IPS DF 6.9 (cell line): ENCODE results near the gene ARHGAP5.

Experiments used
- DNase-seq: peaks from one replicate; pipeline ENCODE4 v3.0.0-alpha.2; 2013; ENCODE audit warnings: low read depth, low spot score
- H3K27ac ChIP-seq: one replicate; pipeline ENCODE4 v1.5.1; 2013; ENCODE audit warnings: low read length, control low read depth
- H3K27me3 ChIP-seq: 2 replicates; pipeline ENCODE4 v1.6.1; 2013; ENCODE audit warnings: mild to moderate bottlenecking, low read length; ENCODE audit not compliant: control insufficient read depth, insufficient read depth
- H3K36me3 ChIP-seq: 2 replicates; pipeline ENCODE4 v1.6.1; 2013; ENCODE audit warnings: low read length; ENCODE audit not compliant: control insufficient read depth, insufficient read depth
- H3K4me1 ChIP-seq: 2 replicates; pipeline ENCODE4 v1.6.1; 2013; ENCODE audit warnings: low read length; ENCODE audit not compliant: control insufficient read depth, insufficient read depth
- H3K4me3 ChIP-seq: 2 replicates; pipeline ENCODE4 v1.5.1; 2013; ENCODE audit warnings: mild to moderate bottlenecking, low read length
- H3K9me3 ChIP-seq: 2 replicates; pipeline ENCODE4 v1.6.1; 2013; ENCODE audit warnings: low read length, inconsistent platforms; ENCODE audit not compliant: control insufficient read depth, insufficient read depth
- WGBS: extraction: QIAGEN DNeasy Blood & Tissue Kit; methylation state at CpG from one replicate; pipeline ENCODE4 v1.1.7; 2013; ENCODE audit warnings: mixed read lengths, missing lambda C conversion rate; ENCODE audit not compliant: insufficient read length, insufficient coverage; 5-methylcytosine and 5-hydroxymethylcytosine counted together

The ARHGAP5 gene

DNA sequence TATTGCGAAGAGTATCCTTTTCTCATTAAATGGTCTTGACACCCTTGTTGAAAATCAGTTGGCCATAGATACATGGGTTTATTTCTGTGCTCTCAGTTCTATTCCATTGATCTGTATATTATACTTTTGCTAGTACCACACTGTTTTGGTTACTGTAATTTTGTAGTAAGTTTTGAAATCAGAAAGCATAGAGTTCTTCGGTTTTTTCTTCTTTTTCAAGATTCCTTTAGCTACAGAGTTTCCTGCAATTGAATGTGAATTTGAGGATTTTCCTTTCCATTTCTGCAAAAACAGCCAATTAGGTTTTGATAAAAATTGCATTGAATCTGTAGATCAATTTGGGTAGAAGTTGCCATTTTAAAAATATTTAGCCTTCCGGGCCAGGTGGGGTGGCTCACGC lies 60.2 kb downstream of the ARHGAP5 start:
- no CpG with 5 or more reads among the region's 4 CpGs for WGBS
- no peaks in the 10 kb centered on the region for H3K4me1 ChIP-seq
- no peak overlapping the region for H3K4me3 ChIP-seq
- no peak for DNase-seq
- H3K27ac ChIP-seq: no peak overlapping the region
- no peaks in the 10 kb centered on the region for H3K27me3 ChIP-seq
- no peaks in the 10 kb centered on the region for H3K9me3 ChIP-seq
- no peaks in the 10 kb centered on the region for H3K36me3 ChIP-seq

- Histone ChIP-seq H3K27me3 (no peaks in the 10 kb centered on the region), H3K36me3 (no peaks in the 10 kb centered on the region)
- WGBS: no CpG with 5 or more reads among the region's 1 CpG
These were observed 60.8 kb downstream of the ARHGAP5 start for GRCh38 chr14:32137892-32138291.

GRCh38 chr14:32142341-32142740 lies 65.2 kb downstream of the ARHGAP5 start:
- DNase-seq: no peak
- H3K27me3 ChIP-seq: no peaks in the 10 kb centered on the region
- H3K27ac ChIP-seq: no peak overlapping the region
- whole genome bisulfite sequencing: no CpG with 5 or more reads among the region's 1 CpG
- H3K36me3 ChIP-seq: no peaks in the 10 kb centered on the region
- no peaks in the 10 kb centered on the region for H3K9me3 ChIP-seq
- no peaks in the 10 kb centered on the region for H3K4me1 ChIP-seq
- no peak overlapping the region for H3K4me3 ChIP-seq

More at GRCh38 chr14:32137892-32138291, 60.8 kb downstream of the ARHGAP5 start:
- H3K9me3 ChIP-seq: no peaks in the 10 kb centered on the region
- H3K27ac ChIP-seq: no peak overlapping the region
- no peak for DNase-seq
- no peak overlapping the region for H3K4me3 ChIP-seq
- no peaks in the 10 kb centered on the region for H3K4me1 ChIP-seq

DNA sequence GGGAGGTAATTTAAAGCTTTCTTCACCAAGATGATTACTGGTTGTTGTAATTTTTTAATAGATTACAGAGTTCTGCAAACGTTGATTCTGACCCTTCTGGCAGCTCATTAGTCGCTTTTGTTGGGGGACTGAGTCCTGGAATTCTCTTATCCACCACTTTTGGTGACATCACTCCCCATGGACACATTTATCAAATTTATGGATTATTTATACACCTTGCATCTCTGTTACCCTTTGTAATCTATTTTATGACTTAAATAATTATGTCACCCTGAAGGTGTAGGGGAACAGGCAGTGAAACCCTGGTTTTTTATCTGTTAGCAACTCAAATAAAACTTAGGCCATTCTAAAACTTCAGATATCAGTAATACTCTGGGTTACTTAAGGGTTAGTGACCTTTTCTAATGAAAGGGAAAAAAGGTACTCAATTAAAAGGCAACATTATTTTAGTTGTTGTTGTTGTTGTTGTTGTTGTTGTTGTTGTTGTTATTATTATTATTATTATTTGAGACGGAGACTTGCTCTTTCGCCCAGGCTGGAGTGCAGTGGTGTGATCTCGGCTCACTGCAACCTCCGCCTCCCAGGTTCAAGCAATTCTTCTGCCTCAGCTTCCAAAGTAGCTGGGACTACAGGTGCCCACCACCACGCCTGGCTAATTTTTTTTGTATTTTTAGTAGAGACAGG lies 65.8 kb downstream of the ARHGAP5 start:
- H3K27me3 ChIP-seq: no peaks in the 10 kb centered on the region
- no peaks in the 10 kb centered on the region for H3K36me3 ChIP-seq
- H3K4me1 ChIP-seq: no peaks in the 10 kb centered on the region
- H3K9me3 ChIP-seq: no peaks in the 10 kb centered on the region
- no peak overlapping the region for H3K27ac ChIP-seq
- H3K4me3 ChIP-seq: no peak overlapping the region
- WGBS: no CpG with 5 or more reads among the region's 7 CpGs
- DNase-seq: no peak

- Histone ChIP-seq H3K27me3 (no peaks in the 10 kb centered on the region), H3K27ac (no peak overlapping the region), H3K4me3 (no peak overlapping the region), H3K9me3 (no peaks in the 10 kb centered on the region), H3K36me3 (0 out of 2 replicates have a peak, but pooled peaks cover 3% of the 10 kb centered on the region), H3K4me1 (no peaks in the 10 kb centered on the region)
- WGBS: no CpG with 5 or more reads among the region's 2 CpGs
- no peak for DNase-seq
These were observed 73.3 kb downstream of the ARHGAP5 start for GRCh38 chr14:32150392-32150791.

GRCh38 chr14:32166029-32166428 lies 88.9 kb downstream of the ARHGAP5 start:
- Histone ChIP-seq H3K36me3 (no peaks in the 10 kb centered on the region), H3K4me1 (no peaks in the 10 kb centered on the region), H3K9me3 (no peaks in the 10 kb centered on the region), H3K4me3 (no peak overlapping the region), H3K27me3 (no peaks in the 10 kb centered on the region), H3K27ac (no peak overlapping the region)
- no peak for DNase-seq
- no CpG with 5 or more reads among the region's 2 CpGs for WGBS

- H3K27ac ChIP-seq: no peak overlapping the region
- no peak for DNase-seq
- H3K27me3 ChIP-seq: no peaks in the 10 kb centered on the region
- H3K9me3 ChIP-seq: no peaks in the 10 kb centered on the region
- H3K36me3 ChIP-seq: no peaks in the 10 kb centered on the region
- no CpG with 5 or more reads among the region's 1 CpG for WGBS
- no peak overlapping the region for H3K4me3 ChIP-seq
- no peaks in the 10 kb centered on the region for H3K4me1 ChIP-seq
These were observed 89.8 kb downstream of the ARHGAP5 start for GRCh38 chr14:32166924-32167323.

- DNase-seq: no peak
- Histone ChIP-seq H3K4me1 (no peaks in the 10 kb centered on the region), H3K4me3 (no peak overlapping the region), H3K36me3 (no peaks in the 10 kb centered on the region), H3K27ac (no peak overlapping the region), H3K9me3 (no peaks in the 10 kb centered on the region), H3K27me3 (no peaks in the 10 kb centered on the region)
- WGBS: no CpG with 5 or more reads among the region's 3 CpGs
These were observed 90.8 kb downstream of the ARHGAP5 start for GRCh38 chr14:32167907-32168306.

- no peak overlapping the region for H3K4me3 ChIP-seq
- no CpG with 5 or more reads among the region's 3 CpGs for WGBS
These were observed 92.1 kb downstream of the ARHGAP5 start for GRCh38 chr14:32169191-32169590.

GRCh38 chr14:32171469-32171868 lies 94.4 kb downstream of the ARHGAP5 start:
- Histone ChIP-seq H3K4me3 (no peak overlapping the region), H3K27me3 (no peaks in the 10 kb centered on the region), H3K36me3 (no peaks in the 10 kb centered on the region), H3K9me3 (no peaks in the 10 kb centered on the region), H3K27ac (no peak overlapping the region), H3K4me1 (no peaks in the 10 kb centered on the region)
- DNase-seq: no peak
- WGBS: no CpG with 5 or more reads among the region's 5 CpGs

More at GRCh38 chr14:32169191-32169590, 92.1 kb downstream of the ARHGAP5 start:
- H3K9me3 ChIP-seq: no peaks in the 10 kb centered on the region
- H3K36me3 ChIP-seq: no peaks in the 10 kb centered on the region
- no peaks in the 10 kb centered on the region for H3K27me3 ChIP-seq
- H3K27ac ChIP-seq: no peak overlapping the region
- H3K4me1 ChIP-seq: no peaks in the 10 kb centered on the region
- no peak for DNase-seq
